Measurements from ENCODE around the gene APEH.
"Not testable (repeated sequence)": the region's sequence is repeated elsewhere in the genome, so short reads cannot be mapped to it uniquely, and the experiment has no call there.

The APEH gene

DNA sequence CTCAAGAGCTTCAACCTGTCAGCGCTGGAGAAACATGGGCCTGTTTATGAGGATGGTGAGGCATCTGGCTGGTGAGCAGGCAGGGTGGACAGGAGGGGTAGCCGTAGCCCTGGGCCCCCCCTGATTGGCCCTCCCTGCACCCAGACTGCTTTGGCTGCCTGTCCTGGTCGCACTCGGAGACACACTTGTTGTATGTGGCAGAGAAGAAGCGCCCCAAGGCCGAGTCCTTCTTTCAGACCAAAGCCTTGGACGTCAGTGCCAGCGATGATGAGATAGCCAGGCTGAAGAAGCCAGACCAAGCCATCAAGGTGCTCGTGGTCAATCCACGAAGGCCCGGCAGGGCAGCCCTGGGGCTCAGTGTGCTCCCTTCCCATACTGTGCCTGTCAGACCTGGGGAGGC is 1.8 kb downstream of the APEH start:
- H3K9ac ChIP-seq (ENCODE audit: low read length) = no peak overlapping the region
- peaks cover 38% of the 10 kb centered on the region for H3K36me3 ChIP-seq (ENCODE audit: control insufficient read depth, insufficient read depth, low read length)
- H3K27me3 ChIP-seq (ENCODE audit: control insufficient read depth, insufficient read depth, low read length) = no peaks in the 10 kb centered on the region
- H3K4me1 ChIP-seq (ENCODE audit: control insufficient read depth, insufficient read depth, low read length) = peaks cover 7% of the 10 kb centered on the region
- no peak overlapping the region for H3K27ac ChIP-seq (ENCODE audit: low read depth, low read length)
- no peak overlapping the region for H3K4me3 ChIP-seq (ENCODE audit: low read length)

- peaks cover 3% of the 10 kb centered on the region for H3K27me3 ChIP-seq (ENCODE audit: control insufficient read depth, insufficient read depth, low read length)
- H3K4me1 ChIP-seq (ENCODE audit: control insufficient read depth, insufficient read depth, low read length) = no peaks in the 10 kb centered on the region
- no peak overlapping the region for H3K27ac ChIP-seq (ENCODE audit: low read depth, low read length)
- peaks cover 63% of the 10 kb centered on the region for H3K36me3 ChIP-seq (ENCODE audit: control insufficient read depth, insufficient read depth, low read length)
- H3K4me3 ChIP-seq (ENCODE audit: low read length) = no peak overlapping the region
- no peak overlapping the region for H3K9ac ChIP-seq (ENCODE audit: low read length)
These were observed 6.5 kb downstream of the APEH start for GRCh38 chr3:49680493-49681231.

DNA sequence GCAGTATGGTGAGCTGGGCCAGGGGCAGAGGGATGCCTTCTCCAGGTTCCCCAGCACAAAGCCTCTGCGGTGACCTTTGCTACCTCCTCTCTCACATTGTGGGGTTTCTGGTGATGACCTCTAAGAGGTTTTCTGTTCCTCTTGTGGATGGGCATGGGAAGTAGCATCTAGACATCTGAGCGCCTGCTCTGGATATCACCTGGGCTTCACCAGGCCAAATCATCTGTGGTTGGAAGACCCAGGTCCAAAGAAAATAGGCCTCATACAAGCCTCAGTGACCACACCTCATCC is 7.0 kb downstream of the APEH start:
- peaks cover 63% of the 10 kb centered on the region for H3K36me3 ChIP-seq (ENCODE audit: control insufficient read depth, insufficient read depth, low read length)
- H3K27ac ChIP-seq (ENCODE audit: low read depth, low read length) = no peak overlapping the region
- no peak overlapping the region for H3K4me3 ChIP-seq (ENCODE audit: low read length)
- H3K27me3 ChIP-seq (ENCODE audit: control insufficient read depth, insufficient read depth, low read length) = peaks cover 3% of the 10 kb centered on the region
- H3K4me1 ChIP-seq (ENCODE audit: control insufficient read depth, insufficient read depth, low read length) = no peaks in the 10 kb centered on the region
- H3K9ac ChIP-seq (ENCODE audit: low read length) = no peak overlapping the region

- Histone ChIP-seq H3K4me3 (ENCODE audit: low read length) (no peak overlapping the region), H3K27ac (ENCODE audit: low read depth, low read length) (no peak overlapping the region), H3K4me1 (ENCODE audit: control insufficient read depth, insufficient read depth, low read length) (no peaks in the 10 kb centered on the region), H3K27me3 (ENCODE audit: control insufficient read depth, insufficient read depth, low read length) (peaks cover 3% of the 10 kb centered on the region), H3K9ac (ENCODE audit: low read length) (no peak overlapping the region), H3K36me3 (ENCODE audit: control insufficient read depth, insufficient read depth, low read length) (peaks cover 62% of the 10 kb centered on the region)
These were observed 7.4 kb downstream of the APEH start for GRCh38 chr3:49681543-49681942.

DNA sequence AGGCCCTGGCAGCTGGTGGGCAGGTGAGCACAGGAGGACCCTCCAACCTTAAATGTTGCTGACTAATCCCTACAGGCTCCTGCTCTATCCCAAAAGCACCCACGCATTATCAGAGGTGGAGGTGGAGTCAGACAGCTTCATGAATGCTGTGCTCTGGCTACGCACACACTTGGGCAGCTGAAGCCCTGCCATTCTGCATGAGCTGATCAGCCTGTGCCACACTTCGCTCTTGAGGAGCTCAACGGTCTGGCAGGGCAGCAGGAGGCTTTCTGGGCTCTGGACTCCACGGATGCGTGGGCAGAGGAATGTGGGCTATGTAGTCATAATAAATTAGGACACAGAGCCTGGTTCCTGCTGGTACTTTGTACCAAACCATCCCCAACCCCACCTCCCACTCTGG is 9.0 kb downstream of the APEH start:
- H3K9ac ChIP-seq (ENCODE audit: low read length) = no peak overlapping the region
- H3K36me3 ChIP-seq (ENCODE audit: control insufficient read depth, insufficient read depth, low read length) = peaks cover 46% of the 10 kb centered on the region
- no peak overlapping the region for H3K4me3 ChIP-seq (ENCODE audit: low read length)
- H3K27ac ChIP-seq (ENCODE audit: low read depth, low read length) = no peak overlapping the region
- no peaks in the 10 kb centered on the region for H3K4me1 ChIP-seq (ENCODE audit: control insufficient read depth, insufficient read depth, low read length)
- peaks cover 3% of the 10 kb centered on the region for H3K27me3 ChIP-seq (ENCODE audit: control insufficient read depth, insufficient read depth, low read length)

- not testable (repeated sequence) for H3K4me3 ChIP-seq (ENCODE audit: low read length); H3K9ac ChIP-seq (ENCODE audit: low read length); H3K27ac ChIP-seq (ENCODE audit: low read depth, low read length); H3K4me1 ChIP-seq (ENCODE audit: control insufficient read depth, insufficient read depth, low read length); H3K27me3 ChIP-seq (ENCODE audit: control insufficient read depth, insufficient read depth, low read length)
- H3K36me3 ChIP-seq (ENCODE audit: control insufficient read depth, insufficient read depth, low read length) = peaks cover 39% of the 10 kb centered on the region
These were observed 10.3 kb downstream of the APEH start for GRCh38 chr3:49684453-49684852.

DNA sequence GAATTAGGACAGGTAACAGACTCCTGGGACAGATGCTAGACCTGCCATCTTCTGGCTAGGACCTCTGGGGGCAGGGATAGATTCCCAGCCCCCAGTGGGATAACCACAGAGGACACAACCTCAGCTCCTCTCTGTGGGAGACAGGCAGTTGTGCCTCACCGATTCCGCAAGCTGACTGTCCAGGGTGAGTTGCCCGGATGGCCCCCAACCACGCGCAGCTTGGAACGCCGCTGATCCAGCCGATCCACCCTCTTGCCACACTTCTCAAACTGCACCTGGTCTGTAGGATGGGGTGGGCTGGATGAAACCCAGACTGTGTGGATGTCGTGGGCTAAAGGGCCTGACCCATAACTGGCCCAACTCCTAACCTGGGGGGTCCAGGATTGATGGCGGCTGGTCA is 11.0 kb downstream of the APEH start:
- not testable (repeated sequence) for H3K9ac ChIP-seq (ENCODE audit: low read length); H3K4me1 ChIP-seq (ENCODE audit: control insufficient read depth, insufficient read depth, low read length); H3K27ac ChIP-seq (ENCODE audit: low read depth, low read length); H3K4me3 ChIP-seq (ENCODE audit: low read length); H3K27me3 ChIP-seq (ENCODE audit: control insufficient read depth, insufficient read depth, low read length)
- peaks cover 33% of the 10 kb centered on the region for H3K36me3 ChIP-seq (ENCODE audit: control insufficient read depth, insufficient read depth, low read length)

DNA sequence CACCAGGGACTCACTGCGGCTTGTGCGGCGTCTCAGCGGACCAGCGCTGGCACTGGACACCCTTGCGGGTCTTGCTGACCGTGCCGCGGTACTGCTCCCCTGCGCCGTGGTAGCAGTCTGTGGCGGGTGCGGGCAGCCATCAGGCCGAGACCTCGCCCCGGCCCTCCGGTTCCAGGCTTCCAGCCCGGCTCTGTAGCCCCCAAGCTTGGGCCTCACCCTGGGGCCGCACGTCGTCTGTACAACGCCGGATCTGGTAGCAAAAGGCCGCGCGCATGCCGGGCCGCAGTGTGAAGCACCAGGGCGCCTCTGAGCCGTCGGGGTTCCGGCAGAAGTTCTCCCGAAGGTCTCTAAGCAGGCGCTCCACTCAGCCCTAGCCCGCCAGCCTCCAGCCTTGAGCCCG is 11.7 kb downstream of the APEH start:
- H3K4me3 ChIP-seq (ENCODE audit: low read length); H3K4me1 ChIP-seq (ENCODE audit: control insufficient read depth, insufficient read depth, low read length); H3K27ac ChIP-seq (ENCODE audit: low read depth, low read length); H3K27me3 ChIP-seq (ENCODE audit: control insufficient read depth, insufficient read depth, low read length); H3K9ac ChIP-seq (ENCODE audit: low read length): not testable (repeated sequence)
- peaks cover 26% of the 10 kb centered on the region for H3K36me3 ChIP-seq (ENCODE audit: control insufficient read depth, insufficient read depth, low read length)

- H3K27ac ChIP-seq (ENCODE audit: low read depth, low read length); H3K9ac ChIP-seq (ENCODE audit: low read length); H3K4me1 ChIP-seq (ENCODE audit: control insufficient read depth, insufficient read depth, low read length); H3K27me3 ChIP-seq (ENCODE audit: control insufficient read depth, insufficient read depth, low read length): not testable (repeated sequence)
- peak overlapping the region; percentile 41 for H3K4me3 ChIP-seq (ENCODE audit: low read length)
- H3K36me3 ChIP-seq (ENCODE audit: control insufficient read depth, insufficient read depth, low read length) = peaks cover 24% of the 10 kb centered on the region
These were observed 12.2 kb downstream of the APEH start for GRCh38 chr3:49686346-49686745.

GRCh38 chr3:49686769-49687423 is 12.7 kb downstream of the APEH start:
- not testable (repeated sequence) for H3K27ac ChIP-seq (ENCODE audit: low read depth, low read length); H3K27me3 ChIP-seq (ENCODE audit: control insufficient read depth, insufficient read depth, low read length); H3K4me1 ChIP-seq (ENCODE audit: control insufficient read depth, insufficient read depth, low read length); H3K9ac ChIP-seq (ENCODE audit: low read length)
- H3K4me3 ChIP-seq (ENCODE audit: low read length) = peak overlapping the region; percentile 41
- H3K36me3 ChIP-seq (ENCODE audit: control insufficient read depth, insufficient read depth, low read length) = peaks cover 20% of the 10 kb centered on the region

- H3K4me3 ChIP-seq (ENCODE audit: low read length); H3K9ac ChIP-seq (ENCODE audit: low read length); H3K27me3 ChIP-seq (ENCODE audit: control insufficient read depth, insufficient read depth, low read length); H3K27ac ChIP-seq (ENCODE audit: low read depth, low read length); H3K4me1 ChIP-seq (ENCODE audit: control insufficient read depth, insufficient read depth, low read length): not testable (repeated sequence)
- peaks cover 15% of the 10 kb centered on the region for H3K36me3 ChIP-seq (ENCODE audit: control insufficient read depth, insufficient read depth, low read length)
These were observed 13.3 kb downstream of the APEH start for GRCh38 chr3:49687424-49687795.

GRCh38 chr3:49688338-49689045 is 14.3 kb downstream of the APEH start:
- not testable (repeated sequence) for H3K4me1 ChIP-seq (ENCODE audit: control insufficient read depth, insufficient read depth, low read length); H3K9ac ChIP-seq (ENCODE audit: low read length); H3K36me3 ChIP-seq (ENCODE audit: control insufficient read depth, insufficient read depth, low read length); H3K27me3 ChIP-seq (ENCODE audit: control insufficient read depth, insufficient read depth, low read length)
- peak overlapping the region; percentile 77 for H3K27ac ChIP-seq (ENCODE audit: low read depth, low read length)
- peak overlapping the region; percentile 97 for H3K4me3 ChIP-seq (ENCODE audit: low read length)
